Activated B cell treated with CpG ODN at 0.5 μM for 24 hours (primary cell): Measurements from ENCODE around the gene LRRC27. TPM values are rescaled to one million over a fixed set of nuclear protein-coding genes. Genes with fewer than 3 reads are reported as not detected.

Experiments used
- ATAC-seq: fragments of 200-7000 bp; cut with Tn5 transposase; one replicate; pipeline ENCODE4 v1.10.0; 2021; ENCODE audit warnings: low read depth, mild to moderate bottlenecking, moderate library complexity
- CTCF ChIA-PET: fragments of 350-600 bp; sonication (Branson Sonifier 250); formaldehyde crosslinking; loops from one replicate; lab custom pipeline; 2021; ENCODE audit warnings: antibody characterized with exemption; lab: Charles Lee
- POLR2A ChIA-PET: fragments of 350-600 bp; sonication (Branson Sonifier 250); formaldehyde crosslinking; loops from one replicate; lab custom pipeline; 2021; ENCODE audit warnings: antibody characterized with exemption; lab: Charles Lee
- DNase-seq: peaks from one replicate; pipeline ENCODE4 v3.0.0; 2022
- H3K27ac Mint-ChIP-seq: one replicate; pipeline ENCODE4 v1.8.0; 2020; ENCODE audit warnings: mixed read lengths
- H3K27me3 Mint-ChIP-seq: one replicate; pipeline ENCODE4 v1.8.0; 2021; ENCODE audit warnings: mixed read lengths
- H3K36me3 Mint-ChIP-seq: one replicate; pipeline ENCODE4 v1.8.0; 2021; ENCODE audit warnings: low read depth, mixed read lengths
- H3K4me1 Mint-ChIP-seq: one replicate; pipeline ENCODE4 v1.8.0; 2021; ENCODE audit warnings: mixed read lengths
- H3K4me3 Mint-ChIP-seq: one replicate; pipeline ENCODE4 v1.8.0; 2020; ENCODE audit warnings: mild to moderate bottlenecking, mixed read lengths
- H3K9me3 Mint-ChIP-seq: one replicate; pipeline ENCODE4 v1.8.0; 2020; ENCODE audit warnings: mixed read lengths
- intact Hi-C: fragments of 100-400 bp; cut with micrococcal nuclease; formaldehyde crosslinking; loops from one replicate; pipeline ENCODE4 v1.15.1; 2024
- total RNA-seq: library from RNA; stranded (reverse); gene quantifications from 2 replicates; pipeline ENCODE4 v1.2.3, GENCODE V29; 2022
- TF ChIP-seq, protein P1 (sequence below): fragments of 200-600 bp; IDR thresholded peaks from one replicate; pipeline ENCODE4 v1.8.0; 2022; ENCODE audit warnings: antibody characterized with exemption, mild to moderate bottlenecking

The LRRC27 gene
- total RNA-seq, 1 donor from 2014 or later, result 15.2 TPM

DNA sequence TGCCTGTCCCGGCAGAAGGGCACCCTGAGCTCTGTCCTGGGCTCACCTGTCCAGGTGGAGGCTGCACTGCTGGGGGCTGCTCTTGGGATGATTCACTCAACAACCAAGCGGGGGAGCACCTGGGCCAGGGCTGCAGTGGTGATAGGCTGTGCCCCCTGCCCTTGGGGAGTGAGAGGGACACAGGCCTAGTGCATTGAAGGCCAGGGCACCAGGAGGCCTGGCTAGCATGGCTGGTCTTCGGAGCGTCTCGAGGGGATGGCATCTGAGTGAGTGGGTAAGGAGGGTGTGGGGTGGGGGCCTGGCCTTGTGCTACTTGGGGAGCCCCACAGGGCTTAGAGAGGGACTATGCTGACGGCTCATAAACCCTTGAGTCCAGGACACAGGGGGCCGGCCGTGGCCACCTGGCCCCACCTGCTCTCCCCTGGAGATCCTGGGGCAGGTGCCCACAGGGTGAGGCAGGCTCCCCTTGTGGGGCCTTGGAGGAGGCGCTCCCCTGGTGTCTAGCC is 68.1 kb downstream of the LRRC27 start:
- Mint-ChIP-seq H3K4me3 (no peak overlapping the region), H3K27ac (peak overlapping the region; percentile 72), H3K36me3 (peaks cover 3% of the 10 kb centered on the region), H3K4me1 (peaks cover 50% of the 10 kb centered on the region), H3K9me3 (no peaks in the 10 kb centered on the region), H3K27me3 (no peaks in the 10 kb centered on the region)
- CTCF ChIA-PET, result no interaction called here
- TF ChIP-seq, protein P1, sequence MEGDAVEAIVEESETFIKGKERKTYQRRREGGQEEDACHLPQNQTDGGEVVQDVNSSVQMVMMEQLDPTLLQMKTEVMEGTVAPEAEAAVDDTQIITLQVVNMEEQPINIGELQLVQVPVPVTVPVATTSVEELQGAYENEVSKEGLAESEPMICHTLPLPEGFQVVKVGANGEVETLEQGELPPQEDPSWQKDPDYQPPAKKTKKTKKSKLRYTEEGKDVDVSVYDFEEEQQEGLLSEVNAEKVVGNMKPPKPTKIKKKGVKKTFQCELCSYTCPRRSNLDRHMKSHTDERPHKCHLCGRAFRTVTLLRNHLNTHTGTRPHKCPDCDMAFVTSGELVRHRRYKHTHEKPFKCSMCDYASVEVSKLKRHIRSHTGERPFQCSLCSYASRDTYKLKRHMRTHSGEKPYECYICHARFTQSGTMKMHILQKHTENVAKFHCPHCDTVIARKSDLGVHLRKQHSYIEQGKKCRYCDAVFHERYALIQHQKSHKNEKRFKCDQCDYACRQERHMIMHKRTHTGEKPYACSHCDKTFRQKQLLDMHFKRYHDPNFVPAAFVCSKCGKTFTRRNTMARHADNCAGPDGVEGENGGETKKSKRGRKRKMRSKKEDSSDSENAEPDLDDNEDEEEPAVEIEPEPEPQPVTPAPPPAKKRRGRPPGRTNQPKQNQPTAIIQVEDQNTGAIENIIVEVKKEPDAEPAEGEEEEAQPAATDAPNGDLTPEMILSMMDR, result no peak
- intact Hi-C loops, result no loop called here
- POLR2A ChIA-PET, result interaction anchor here (3.5 kb wide), 1 partner anchor 20 kb away, joined by 41 read pairs; no protein-coding TSS in a partner anchor
- no peak for ATAC-seq
- no peak for DNase-seq

DNA sequence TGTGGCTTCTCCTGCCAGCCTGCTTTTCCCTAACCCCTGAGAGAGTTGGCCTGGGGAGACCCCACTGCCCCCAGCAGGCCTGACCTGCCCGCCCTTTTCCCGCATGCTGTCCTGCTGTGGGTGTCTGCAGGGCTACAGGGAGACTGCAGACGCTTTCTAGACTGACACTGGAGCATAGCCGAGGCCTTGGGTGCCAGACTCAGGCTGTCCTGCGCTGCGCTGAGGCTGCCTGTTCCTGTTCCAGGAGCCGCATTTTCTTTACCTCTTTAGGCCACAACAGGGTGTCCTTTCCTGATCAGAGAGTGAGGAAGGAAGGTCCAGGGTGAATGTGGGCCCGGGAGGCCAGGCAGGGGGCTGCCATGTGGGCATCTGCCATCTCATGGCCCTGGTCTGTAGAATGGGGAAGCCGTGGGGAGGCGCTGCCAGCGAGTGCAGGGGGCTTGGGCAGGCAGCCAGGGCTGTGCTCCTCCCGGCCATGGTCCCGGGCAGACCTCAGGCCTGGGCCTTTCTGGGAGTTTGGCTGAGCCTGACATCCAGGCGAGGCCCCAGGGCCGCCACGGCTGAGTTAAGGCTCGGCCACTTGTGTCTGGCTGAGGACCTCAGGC is 68.7 kb downstream of the LRRC27 start:
- H3K27ac Mint-ChIP-seq, result peak overlapping the region; percentile 72

DNA sequence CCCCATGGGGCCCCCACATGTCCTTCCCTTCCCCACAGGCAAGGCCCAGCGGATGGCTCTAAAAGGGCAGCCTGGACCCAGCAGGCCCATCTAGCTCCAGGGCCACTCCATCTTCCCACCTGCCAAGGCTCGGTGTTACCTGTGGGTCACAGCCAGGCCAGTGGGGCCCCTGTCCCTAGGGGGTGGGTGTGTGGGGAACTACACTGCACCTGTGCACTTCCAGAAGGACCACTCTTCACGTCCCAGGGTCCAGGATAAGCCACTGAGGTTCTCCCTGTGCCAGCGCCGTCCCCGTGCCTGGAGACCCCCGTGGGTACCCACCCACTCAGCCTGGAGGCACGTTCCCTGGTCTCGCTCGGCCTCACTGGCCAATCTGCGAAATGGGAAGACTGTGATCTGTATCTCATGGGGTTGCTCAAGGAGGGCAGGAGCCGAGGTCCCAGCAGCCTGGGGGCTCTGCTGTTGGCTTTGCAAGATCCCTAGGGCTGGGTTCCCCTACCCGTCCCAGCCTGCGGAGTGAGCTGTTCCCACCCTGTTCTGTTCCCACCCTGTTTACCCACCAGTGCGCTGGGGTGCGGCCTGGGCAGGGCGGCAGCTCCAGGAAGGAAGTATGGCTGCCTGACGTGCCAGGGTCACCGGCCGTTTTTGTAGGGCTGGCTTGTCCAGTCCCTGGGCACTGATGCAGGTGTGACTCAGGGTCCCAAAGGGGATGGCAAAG is 69.6 kb downstream of the LRRC27 start:
- H3K4me3 Mint-ChIP-seq, result no peak overlapping the region
- H3K27ac Mint-ChIP-seq, result no peak overlapping the region
- DNase-seq (no peak), ATAC-seq (no peak)
- ChIA-PET POLR2A (no interaction called here), CTCF (interaction anchor here (0.5 to 1.4 kb wide), 2 partner anchors 42 to 234 kb away, joined by 3 to 5 read pairs; no protein-coding TSS in a partner anchor)
- TF ChIP-seq, protein P1, result no peak
- intact Hi-C loops, result no loop called here
- H3K9me3 Mint-ChIP-seq, result no peaks in the 10 kb centered on the region
- no peaks in the 10 kb centered on the region for H3K27me3 Mint-ChIP-seq
- peaks cover 47% of the 10 kb centered on the region for H3K4me1 Mint-ChIP-seq
- H3K36me3 Mint-ChIP-seq, result peaks cover 12% of the 10 kb centered on the region

More for the DNA sequence above, 68.7 kb downstream of the LRRC27 start:
- Mint-ChIP-seq H3K9me3 (no peaks in the 10 kb centered on the region), H3K4me3 (peak overlapping the region; percentile 2), H3K27me3 (no peaks in the 10 kb centered on the region), H3K4me1 (peaks cover 47% of the 10 kb centered on the region), H3K36me3 (peaks cover 5% of the 10 kb centered on the region)
- intact Hi-C loops, result no loop called here
- ATAC-seq, result no peak
- POLR2A ChIA-PET, result no interaction called here
- TF ChIP-seq, protein P1, result no peak
- CTCF ChIA-PET, result interaction anchor here (0.5 kb wide), 1 partner anchor 235 kb away, joined by 3 read pairs; no protein-coding TSS in a partner anchor
- no peak for DNase-seq

DNA sequence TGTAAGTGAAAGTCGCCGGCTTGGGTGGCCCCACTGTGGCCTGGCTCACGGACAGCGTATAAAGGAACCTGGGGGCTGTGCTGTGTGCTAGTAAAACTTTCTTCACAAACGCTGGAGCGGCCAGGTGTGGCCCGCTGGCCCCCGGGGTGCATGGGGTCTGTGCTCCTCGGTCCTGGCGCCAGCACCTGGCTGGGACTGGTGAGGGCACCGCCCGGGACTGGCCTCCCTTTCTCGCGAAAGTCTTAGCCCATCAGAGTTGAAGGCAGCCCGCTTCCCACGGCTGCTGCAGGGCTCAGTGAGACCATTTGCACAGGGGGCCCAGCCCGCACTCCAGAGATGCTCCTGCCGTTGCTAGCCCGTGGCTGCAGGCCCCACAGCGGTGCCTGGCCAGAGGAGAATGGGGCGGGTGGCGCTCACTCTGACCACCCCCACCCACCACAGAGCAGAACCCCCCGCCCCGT is 70.8 kb downstream of the LRRC27 start:
- no peaks in the 10 kb centered on the region for H3K27me3 Mint-ChIP-seq
- H3K36me3 Mint-ChIP-seq, result peaks cover 22% of the 10 kb centered on the region
- peaks cover 51% of the 10 kb centered on the region for H3K4me1 Mint-ChIP-seq
- intact Hi-C loops, result no loop called here
- ATAC-seq, result no peak
- CTCF ChIA-PET, result no interaction called here
- TF ChIP-seq, protein P1, result no peak
- POLR2A ChIA-PET, result no interaction called here
- H3K27ac Mint-ChIP-seq, result no peak overlapping the region
- H3K4me3 Mint-ChIP-seq, result no peak overlapping the region
- H3K9me3 Mint-ChIP-seq, result no peaks in the 10 kb centered on the region
- DNase-seq, result no peak
